DOHH2 (cell line): ENCODE data around the gene TEX19.

Experiments
- H3F3A ChIP-seq: fragments of 200-600 bp; sonication (generic), shearing (Covaris generic); 2 replicates; pipeline ENCODE4 v1.6.0; 2016; ENCODE audit warnings: antibody characterized with exemption, mild to moderate bottlenecking; ENCODE audit not compliant: control insufficient read depth, insufficient read depth
- H3K27ac ChIP-seq: fragments of 200-600 bp; sonication (generic); 2 replicates; pipeline ENCODE4 v1.5.1; 2014; ENCODE audit warnings: low read depth, mild to moderate bottlenecking, low read length, moderate library complexity
- H3K27me3 ChIP-seq: fragments of 200-600 bp; sonication (generic); 2 replicates; pipeline ENCODE4 v1.6.1; 2014; ENCODE audit warnings: mild to moderate bottlenecking, low read length, mixed read lengths; ENCODE audit not compliant: control insufficient read depth
- H3K36me3 ChIP-seq: fragments of 200-600 bp; sonication (generic); 2 replicates; pipeline ENCODE4 v1.6.1; 2014; ENCODE audit warnings: mild to moderate bottlenecking, low read length, moderate library complexity, mixed read lengths; ENCODE audit not compliant: control insufficient read depth
- H3K4me1 ChIP-seq: fragments of 200-600 bp; sonication (generic); 2 replicates; pipeline ENCODE4 v1.6.1; 2014; ENCODE audit warnings: mild to moderate bottlenecking, low read length, mixed read lengths; ENCODE audit not compliant: control insufficient read depth
- H3K4me2 ChIP-seq: fragments of 200-600 bp; sonication (generic); 2 replicates; pipeline ENCODE4 v1.6.0; 2014; ENCODE audit warnings: mild to moderate bottlenecking, low read length, moderate library complexity
- H3K4me3 ChIP-seq: fragments of 200-600 bp; sonication (generic); 2 replicates; pipeline ENCODE4 v1.5.1; 2014; ENCODE audit warnings: mild to moderate bottlenecking, low read length, mixed read lengths
- H3K79me2 ChIP-seq: fragments of 200-600 bp; sonication (generic); 2 replicates; pipeline ENCODE4 v1.6.1; 2014; ENCODE audit warnings: mild to moderate bottlenecking, low read length, mixed read lengths; ENCODE audit not compliant: control insufficient read depth
- H3K9me2 ChIP-seq: fragments of 200-600 bp; sonication (generic); replicated peaks from 2 replicates; pipeline ENCODE4 v1.6.1; 2014; ENCODE audit warnings: mild to moderate bottlenecking, low read length, mixed read lengths; ENCODE audit not compliant: control insufficient read depth
- H3K9me3 ChIP-seq: fragments of 200-600 bp; sonication (generic); 2 replicates; pipeline ENCODE4 v1.6.1; 2014; ENCODE audit warnings: antibody characterized with exemption, low read length, mixed read lengths; ENCODE audit not compliant: control insufficient read depth, insufficient read depth
- H4K20me1 ChIP-seq: fragments of 200-600 bp; sonication (generic); 2 replicates; pipeline ENCODE4 v1.6.0; 2014; ENCODE audit warnings: low read depth, mild to moderate bottlenecking, antibody characterized with exemption, low read length, moderate library complexity; ENCODE audit not compliant: control insufficient read depth, insufficient read depth
- EZH2phosphoT487 ChIP-seq: fragments of 200-600 bp; sonication (generic); IDR thresholded peaks from 2 replicates; pipeline ENCODE4 v1.6.1; 2017; ENCODE audit warnings: borderline replicate concordance, mild to moderate bottlenecking, antibody characterized with exemption, low read length, moderate library complexity, mixed read lengths
- TF ChIP-seq, protein P1 (sequence below): fragments of 200-600 bp; sonication (generic); IDR thresholded peaks from one replicate; pipeline ENCODE4 v1.5.1; 2014; ENCODE audit warnings: antibody characterized with exemption, mild to moderate bottlenecking, low read depth, low read length; ENCODE audit not compliant: poor library complexity, severe bottlenecking

The TEX19 gene

DNA sequence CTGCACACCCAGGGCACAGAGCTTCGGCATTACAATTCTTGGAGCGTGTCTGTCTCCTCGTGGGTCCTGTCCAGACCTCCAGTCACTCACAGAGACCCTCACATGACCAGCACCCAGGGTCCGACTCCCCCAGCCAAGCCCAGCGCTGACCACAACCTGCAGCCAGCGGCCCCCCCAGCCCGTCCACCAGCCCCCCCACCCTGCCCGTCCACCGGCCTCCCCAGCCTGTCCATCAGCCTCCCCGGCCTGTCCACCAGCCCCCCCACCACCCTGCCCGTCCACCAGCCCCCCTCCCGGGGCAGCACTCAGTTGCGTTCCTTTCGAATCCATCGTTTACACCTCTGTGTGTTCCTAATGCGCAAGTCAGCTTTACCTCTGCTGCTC lies 31.3 kb upstream of the TEX19 start:
- no peaks in the 10 kb centered on the region for H3K79me2 ChIP-seq
- H3K4me1 ChIP-seq: peaks cover 6% of the 10 kb centered on the region; the same call in 1 of the 2 replicates
- H3K4me2 ChIP-seq: no peak overlapping the region
- H3K9me3 ChIP-seq: no peaks in the 10 kb centered on the region
- TF ChIP-seq, protein P1, sequence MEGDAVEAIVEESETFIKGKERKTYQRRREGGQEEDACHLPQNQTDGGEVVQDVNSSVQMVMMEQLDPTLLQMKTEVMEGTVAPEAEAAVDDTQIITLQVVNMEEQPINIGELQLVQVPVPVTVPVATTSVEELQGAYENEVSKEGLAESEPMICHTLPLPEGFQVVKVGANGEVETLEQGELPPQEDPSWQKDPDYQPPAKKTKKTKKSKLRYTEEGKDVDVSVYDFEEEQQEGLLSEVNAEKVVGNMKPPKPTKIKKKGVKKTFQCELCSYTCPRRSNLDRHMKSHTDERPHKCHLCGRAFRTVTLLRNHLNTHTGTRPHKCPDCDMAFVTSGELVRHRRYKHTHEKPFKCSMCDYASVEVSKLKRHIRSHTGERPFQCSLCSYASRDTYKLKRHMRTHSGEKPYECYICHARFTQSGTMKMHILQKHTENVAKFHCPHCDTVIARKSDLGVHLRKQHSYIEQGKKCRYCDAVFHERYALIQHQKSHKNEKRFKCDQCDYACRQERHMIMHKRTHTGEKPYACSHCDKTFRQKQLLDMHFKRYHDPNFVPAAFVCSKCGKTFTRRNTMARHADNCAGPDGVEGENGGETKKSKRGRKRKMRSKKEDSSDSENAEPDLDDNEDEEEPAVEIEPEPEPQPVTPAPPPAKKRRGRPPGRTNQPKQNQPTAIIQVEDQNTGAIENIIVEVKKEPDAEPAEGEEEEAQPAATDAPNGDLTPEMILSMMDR: no peak
- TF ChIP-seq EZH2phosphoT487: no peak
- H4K20me1 ChIP-seq: no peaks in the 10 kb centered on the region
- H3F3A ChIP-seq: no peaks in the 10 kb centered on the region
- H3K36me3 ChIP-seq: no peaks in the 10 kb centered on the region
- H3K4me3 ChIP-seq: no peak overlapping the region
- H3K27me3 ChIP-seq: peaks cover 36% of the 10 kb centered on the region
- H3K27ac ChIP-seq: no peak overlapping the region
- no peaks in the 10 kb centered on the region for H3K9me2 ChIP-seq

DNA sequence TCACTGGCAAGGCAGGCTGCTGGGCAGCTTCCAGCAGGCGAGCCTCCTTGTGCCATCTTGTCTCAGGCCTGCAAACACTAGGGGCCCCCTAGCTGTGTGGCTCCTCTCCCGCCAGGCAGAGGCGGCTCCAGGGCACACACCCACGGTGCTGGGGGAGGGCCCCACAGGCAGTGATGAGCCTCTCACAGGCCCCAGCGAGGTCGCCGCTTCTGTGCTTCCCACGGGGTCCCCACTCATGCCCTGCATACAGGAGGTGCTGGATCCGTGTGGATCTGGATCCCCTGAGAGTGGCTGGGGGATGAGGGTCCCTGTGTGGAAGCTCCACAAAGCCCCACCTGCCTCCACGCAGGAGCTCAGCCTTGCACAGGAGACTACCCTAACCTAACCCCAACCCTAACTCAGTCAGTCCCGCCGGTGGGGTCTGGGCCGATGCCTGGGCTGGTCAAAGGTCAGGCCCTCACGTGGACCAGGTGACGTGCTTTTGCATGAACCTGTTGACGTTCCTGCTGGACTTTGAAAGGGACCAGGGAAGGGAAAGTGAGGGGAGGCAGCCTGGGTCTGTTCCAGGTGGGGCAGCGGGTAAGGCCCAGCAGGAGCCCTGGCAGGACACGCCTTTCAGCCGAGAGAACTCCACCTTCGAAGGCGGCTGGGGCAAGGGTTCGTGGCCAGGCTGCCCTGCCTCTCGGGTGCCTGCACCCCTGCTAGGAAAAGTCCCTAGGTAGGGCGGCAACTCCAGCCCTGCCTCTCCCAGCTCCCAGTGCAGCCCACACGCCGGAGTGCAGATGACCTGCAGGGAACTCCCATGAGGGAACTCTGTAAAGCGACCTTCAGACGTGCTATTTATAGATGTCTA lies 30.7 kb upstream of the TEX19 start:
- Histone ChIP-seq H3K36me3 (no peaks in the 10 kb centered on the region), H4K20me1 (no peaks in the 10 kb centered on the region), H3K4me1 (peaks cover 6% of the 10 kb centered on the region; the same call in 1 of the 2 replicates), H3K9me2 (no peaks in the 10 kb centered on the region), H3K27ac (no peak overlapping the region), H3K9me3 (no peaks in the 10 kb centered on the region), H3K4me3 (no peak overlapping the region), H3F3A (no peaks in the 10 kb centered on the region), H3K79me2 (no peaks in the 10 kb centered on the region), H3K27me3 (peaks cover 42% of the 10 kb centered on the region), H3K4me2 (no peak overlapping the region)
- TF ChIP-seq, protein P1: no peak
- TF ChIP-seq EZH2phosphoT487: no peak

DNA sequence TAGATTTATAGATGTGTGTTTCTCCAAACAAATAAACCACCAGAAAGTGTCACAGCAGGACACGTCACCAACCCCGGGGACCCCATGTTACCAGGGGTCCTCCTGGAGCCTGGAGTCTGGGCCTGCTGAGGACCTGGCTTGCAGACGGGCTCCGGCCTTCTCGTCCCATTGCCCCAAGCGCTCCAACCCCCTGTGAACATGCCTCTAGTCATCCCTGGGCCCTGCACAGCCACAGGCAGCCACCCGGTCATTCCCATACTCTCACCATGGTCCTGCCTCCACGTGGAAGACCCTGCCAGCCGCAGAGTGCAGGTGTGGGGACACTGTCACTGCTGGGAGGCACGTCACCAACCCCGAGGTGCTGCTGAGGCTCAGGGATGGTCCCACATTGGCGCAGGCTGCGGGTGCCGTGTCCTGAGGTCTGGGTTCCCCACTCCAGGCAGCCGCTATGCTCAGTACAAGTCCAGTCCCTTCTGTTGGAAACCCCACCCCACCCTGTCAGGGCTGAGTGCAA lies 30.0 kb upstream of the TEX19 start:
- H3K9me3 ChIP-seq: no peaks in the 10 kb centered on the region
- H3K9me2 ChIP-seq: no peaks in the 10 kb centered on the region
- TF ChIP-seq, protein P1: no peak
- peaks cover 49% of the 10 kb centered on the region for H3K27me3 ChIP-seq
- H3K79me2 ChIP-seq: no peaks in the 10 kb centered on the region
- no peak overlapping the region for H3K4me2 ChIP-seq
- peaks cover 6% of the 10 kb centered on the region; the same call in 1 of the 2 replicates for H3K4me1 ChIP-seq
- H4K20me1 ChIP-seq: no peaks in the 10 kb centered on the region
- H3K27ac ChIP-seq: no peak overlapping the region
- H3K4me3 ChIP-seq: no peak overlapping the region
- H3F3A ChIP-seq: no peaks in the 10 kb centered on the region
- H3K36me3 ChIP-seq: no peaks in the 10 kb centered on the region
